HG03060 (cell line): Measurements from ENCODE around the gene ACAA2.
A peak's percentile ranks its signal among the peaks of the same experiment; 100 is the strongest.
"Not testable (repeated sequence)": the region's sequence is repeated elsewhere in the genome, so short reads cannot be mapped to it uniquely, and the experiment has no call there.

ENCODE experiments used
- ATAC-seq: cut with Tn5 transposase; IDR thresholded peaks from one replicate; pipeline ENCODE4 v1.9.1; 2021; ENCODE audit warnings: low read depth, moderate number of reproducible peaks; ENCODE audit not compliant: unreplicated experiment

Gene ACAA2

GRCh38 chr18:49813069-49813318 lies 339 bp downstream of the ACAA2 start:
- peak; percentile 5 for ATAC-seq

- ATAC-seq, result no peak
Observed at GRCh38 chr18:49812286-49813068, 856 bp downstream of the ACAA2 start.

- ATAC-seq, result no peak
Observed at GRCh38 chr18:49811151-49811938, 2.0 kb downstream of the ACAA2 start.

DNA sequence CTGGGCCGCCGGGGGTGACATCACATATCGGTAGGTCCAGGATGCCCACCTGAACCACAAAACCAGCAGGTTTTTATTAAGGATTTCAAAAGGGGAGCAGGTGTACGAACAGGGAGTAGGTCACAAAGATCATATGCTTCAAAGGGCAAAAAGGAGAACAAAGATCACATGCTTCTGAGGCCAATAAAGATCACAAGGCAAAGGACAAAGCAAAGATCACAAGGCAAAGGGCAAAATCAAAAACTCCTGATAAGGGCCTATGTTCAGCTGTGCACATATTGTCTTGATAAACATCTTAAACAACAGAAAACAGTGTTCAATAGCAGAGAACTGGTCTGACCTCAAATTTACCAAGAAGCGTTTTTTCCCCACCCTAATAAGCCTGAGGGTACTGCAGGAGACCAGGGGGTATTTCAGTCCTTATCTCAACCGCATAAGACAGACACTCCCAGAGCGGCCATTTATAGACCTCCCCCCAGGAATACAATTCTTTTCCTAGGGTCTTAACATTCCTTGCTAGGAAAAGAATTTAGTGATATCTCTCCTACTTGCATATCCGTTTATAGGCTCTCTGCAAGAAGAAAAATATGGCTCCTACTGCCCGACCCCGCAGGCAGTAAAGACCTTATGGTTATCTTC lies 4.7 kb downstream of the ACAA2 start:
- not testable (repeated sequence) for ATAC-seq

- ATAC-seq, result no peak
Observed at GRCh38 chr18:49804096-49804495, 9.2 kb downstream of the ACAA2 start.

GRCh38 chr18:49802623-49803022 lies 10.7 kb downstream of the ACAA2 start:
- no peak for ATAC-seq

GRCh38 chr18:49800491-49800890 lies 12.8 kb downstream of the ACAA2 start:
- not testable (repeated sequence) for ATAC-seq

GRCh38 chr18:49799806-49800205 lies 13.5 kb downstream of the ACAA2 start:
- not testable (repeated sequence) for ATAC-seq

- ATAC-seq, result no peak
Observed at GRCh38 chr18:49798001-49798400, 15.3 kb downstream of the ACAA2 start.

DNA sequence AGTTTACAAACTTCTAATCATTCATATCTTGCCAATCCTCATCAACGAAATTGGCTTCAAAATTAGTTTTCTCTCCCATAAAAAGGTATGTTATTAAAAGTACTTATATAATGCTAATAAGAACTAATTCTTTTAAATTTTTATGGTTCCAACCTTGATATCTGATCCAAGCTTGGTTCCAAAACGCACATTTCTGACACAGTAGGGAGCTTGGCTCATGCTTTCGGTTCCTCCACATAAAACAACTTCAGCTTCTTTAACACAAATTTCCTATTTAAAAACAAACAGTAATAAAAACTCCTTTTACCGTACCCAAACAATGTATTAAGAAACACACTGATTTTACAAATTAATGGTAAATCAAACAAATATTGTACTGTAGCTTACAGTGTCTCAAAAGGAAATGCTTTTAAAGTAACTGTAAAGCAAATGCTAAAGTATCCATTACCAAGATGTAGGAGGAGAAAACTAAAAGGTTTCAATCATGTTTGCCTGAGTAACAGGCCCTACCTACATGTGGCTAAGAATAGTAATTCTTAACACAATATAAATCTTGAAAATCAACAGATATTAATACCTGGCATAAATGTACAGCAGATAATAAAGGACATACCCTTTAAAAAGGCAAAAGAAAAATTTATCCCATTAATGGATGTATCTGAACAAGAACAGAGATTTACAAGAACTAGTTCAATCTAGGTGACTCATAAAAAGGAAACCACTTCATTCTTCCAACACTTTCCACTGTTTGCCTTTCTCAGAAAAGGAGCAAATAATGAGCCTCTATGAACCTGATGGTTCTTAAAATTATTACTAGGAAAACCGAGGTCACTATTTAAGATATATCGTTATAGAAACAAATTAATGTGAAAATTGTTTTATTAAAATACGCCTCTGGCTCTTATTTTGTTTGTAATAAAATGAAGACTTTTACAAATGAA lies 17.5 kb downstream of the ACAA2 start:
- ATAC-seq, result no peak

GRCh38 chr18:49794743-49795142 lies 18.6 kb downstream of the ACAA2 start:
- ATAC-seq, result no peak

- not testable (repeated sequence) for ATAC-seq
Observed at GRCh38 chr18:49789560-49790134, 23.7 kb downstream of the ACAA2 start.

DNA sequence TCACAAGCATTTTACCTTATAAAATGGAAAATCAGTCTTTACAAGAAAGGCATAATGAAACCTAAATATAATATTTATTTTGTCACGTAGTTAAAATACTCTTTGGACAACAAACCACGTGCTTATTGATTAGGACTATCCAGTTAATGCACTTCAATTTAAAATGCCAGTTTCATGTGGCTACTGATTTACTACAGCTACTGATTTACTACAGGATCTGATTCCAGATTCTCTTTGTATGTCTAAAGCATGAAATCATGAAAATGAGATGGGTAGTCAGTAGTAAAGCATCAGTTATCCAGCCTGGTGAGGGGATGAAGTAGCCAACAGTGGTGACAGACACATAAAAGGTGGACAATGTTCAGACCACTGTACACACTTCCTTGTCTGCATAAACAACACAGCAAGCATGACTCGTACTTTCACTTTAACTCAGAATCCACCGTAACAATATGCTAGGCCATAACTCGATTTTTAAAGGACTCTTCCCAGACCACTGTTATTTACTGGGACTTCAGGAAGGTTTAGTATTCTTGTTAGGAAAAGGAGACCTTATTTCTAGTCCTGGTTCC lies 24.9 kb downstream of the ACAA2 start:
- no peak for ATAC-seq

DNA sequence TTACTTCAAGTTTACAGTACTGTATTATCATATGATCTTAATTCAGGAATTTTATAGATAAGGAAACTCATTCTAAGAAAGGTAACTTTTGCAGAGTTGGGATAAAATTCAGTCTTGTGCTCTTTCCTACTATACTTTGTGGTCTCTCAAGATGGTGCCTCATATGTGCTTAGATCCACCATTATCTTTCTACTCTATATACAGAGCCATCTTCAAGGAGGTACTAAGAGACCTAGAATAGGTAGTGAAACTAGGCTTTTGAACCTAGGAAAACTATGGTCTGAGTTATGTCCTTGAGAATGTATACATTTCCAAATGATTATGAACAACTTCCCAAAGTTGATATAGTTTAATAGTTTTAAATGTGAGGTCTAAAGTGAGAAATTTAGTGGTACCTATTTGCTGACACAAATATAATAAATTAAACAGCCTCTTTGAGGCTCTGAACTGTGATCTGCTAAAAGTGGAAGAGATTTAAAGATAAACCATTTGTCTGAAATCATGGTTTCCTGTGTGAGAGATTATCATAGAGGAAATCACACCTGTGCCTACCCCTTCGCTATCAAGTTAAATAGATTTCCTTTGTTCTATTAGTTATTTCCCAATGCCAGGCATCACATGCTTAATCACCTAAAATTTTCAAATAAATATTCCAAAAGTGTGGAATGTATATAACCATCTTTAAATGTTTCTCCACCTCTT lies 27.2 kb downstream of the ACAA2 start:
- no peak for ATAC-seq

DNA sequence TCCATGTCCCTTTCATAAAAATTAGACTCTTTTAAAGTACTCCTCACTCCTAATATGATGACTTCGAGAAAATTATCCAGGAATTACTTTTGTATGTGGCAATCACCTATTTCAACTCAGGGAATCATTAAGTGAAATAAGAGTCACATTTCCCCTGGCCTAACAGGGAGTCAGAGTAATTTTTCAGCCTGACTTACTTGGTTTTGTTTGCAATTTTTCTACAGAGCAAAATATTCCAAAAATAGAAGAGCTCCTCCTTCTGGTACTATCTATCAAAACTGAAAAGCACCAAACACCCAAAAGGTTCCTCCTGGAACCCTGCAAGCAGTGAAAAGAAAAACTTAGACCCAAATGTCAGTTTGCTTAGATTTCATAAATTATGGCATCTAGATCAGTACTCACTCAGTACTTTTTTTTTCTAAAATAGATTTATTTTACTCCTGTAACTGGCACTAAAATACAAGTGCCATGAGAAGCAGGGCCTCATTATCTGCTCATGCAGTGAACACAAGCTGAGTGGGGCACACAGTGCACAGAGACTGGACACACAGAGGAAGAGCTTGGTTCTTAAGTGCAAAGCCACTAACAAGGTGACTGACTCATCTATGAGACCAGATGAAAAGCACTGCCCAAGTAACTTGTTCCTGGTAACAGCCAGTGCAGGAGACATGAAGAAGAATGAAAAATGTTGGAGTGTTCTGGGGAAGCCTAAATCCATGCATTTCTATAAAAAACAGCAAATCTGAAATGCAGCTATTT lies 28.7 kb downstream of the ACAA2 start:
- ATAC-seq, result no peak

DNA sequence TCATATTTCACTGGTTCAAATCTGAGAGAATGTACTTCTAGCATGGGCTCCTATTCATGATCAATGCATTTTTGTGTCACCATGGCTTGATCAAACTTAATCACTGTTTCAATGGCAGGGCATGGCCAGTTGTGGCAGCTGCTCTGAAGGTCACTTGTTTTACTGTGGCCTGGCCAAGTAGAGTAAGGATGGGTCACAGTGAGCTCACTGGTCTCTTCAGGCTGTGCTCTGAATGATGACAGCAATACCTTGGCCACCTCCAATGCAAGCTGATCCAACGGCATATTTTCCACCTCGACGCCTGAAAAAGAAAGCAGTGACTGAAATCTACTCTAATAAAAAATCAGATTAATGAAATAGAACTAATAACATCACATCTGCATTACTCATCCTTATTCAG lies 29.7 kb downstream of the ACAA2 start:
- not testable (repeated sequence) for ATAC-seq

DNA sequence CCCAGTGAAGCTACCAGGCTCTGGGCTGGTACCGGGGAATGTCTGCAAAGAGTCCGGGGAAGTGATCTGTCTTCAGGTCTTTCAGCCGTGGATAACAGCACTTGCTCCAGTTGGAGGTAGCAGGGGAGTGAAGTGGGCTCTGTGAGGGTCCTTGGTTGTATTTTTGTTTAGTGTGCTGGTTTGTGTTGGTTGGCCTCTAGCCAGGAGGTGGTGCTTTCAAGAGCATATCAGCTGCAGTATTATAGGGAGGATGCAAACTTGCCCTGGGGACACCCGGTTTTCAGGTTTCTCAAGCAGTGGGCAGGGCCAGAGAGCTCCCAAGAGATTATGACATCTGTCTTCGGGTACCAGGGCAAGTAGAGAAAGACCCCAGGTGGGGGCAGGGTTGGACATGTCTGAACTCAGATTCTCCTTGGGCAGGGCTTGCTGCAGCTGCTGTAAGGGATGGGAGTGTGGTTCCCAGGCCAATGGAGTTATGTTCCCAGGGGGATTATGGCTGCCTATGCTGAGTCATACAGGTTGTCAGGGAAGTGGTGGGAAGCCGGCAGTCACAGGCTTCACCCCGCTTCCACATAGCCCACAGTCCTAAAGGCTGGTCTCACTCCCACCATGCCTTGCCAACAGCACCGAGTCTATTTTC lies 34.4 kb downstream of the ACAA2 start:
- no peak for ATAC-seq
